Measurements from ENCODE around the gene POLR1F.

Gene POLR1F

GRCh38 chr7:19674266-19674960 lies 34.4 kb downstream of the POLR1F start:
- no peak for DNase-seq

GRCh38 chr7:19670806-19671205 lies 38.0 kb downstream of the POLR1F start:
- DNase-seq: no peak

GRCh38 chr7:19665399-19666008 lies 43.3 kb downstream of the POLR1F start:
- DNase-seq: no peak

GRCh38 chr7:19663816-19664462 lies 44.9 kb downstream of the POLR1F start:
- DNase-seq: no peak

- DNase-seq: no peak
Measured at GRCh38 chr7:19648791-19649190, 60.0 kb downstream of the POLR1F start.
